Fibroblast of villous mesenchyme (primary cell): Measurements from ENCODE around the gene MAOA. TPM values are rescaled to one million over a fixed set of nuclear protein-coding genes. Genes with fewer than 3 reads are reported as not detected.

Experiments used
- DNase-seq: peaks from one replicate; pipeline ENCODE4 v3.0.0-alpha.2; 2010; ENCODE audit warnings: low read depth
- H3K4me3 ChIP-seq: 2 replicates; pipeline ENCODE4 v1.5.1; 2011; ENCODE audit warnings: low read depth, mild to moderate bottlenecking, low read length
- CTCF ChIP-seq: IDR thresholded peaks from 2 replicates; pipeline ENCODE4 v1.5.1; 2012; ENCODE audit warnings: low read depth, mild to moderate bottlenecking, low read length; ENCODE audit not compliant: insufficient read depth
- total RNA-seq: library from RNA; depleted of rRNA; stranded (reverse); fragments of >200 nt; gene quantifications from 2 replicates; pipeline ENCODE4 v1.2.3, GENCODE V29; 2012

MAOA gene
- total RNA-seq, 1 donor: 7.8 TPM

GRCh38 chrX:43677993-43678392 lies 21.9 kb downstream of the MAOA start:
- TF ChIP-seq CTCF: no peak
- no peak overlapping the region for H3K4me3 ChIP-seq
- no peak for DNase-seq

- H3K4me3 ChIP-seq: no peak overlapping the region
- no peak for TF ChIP-seq CTCF
- DNase-seq: no peak
These were observed 23.0 kb downstream of the MAOA start for GRCh38 chrX:43679058-43679457.

- TF ChIP-seq CTCF: no peak
- no peak overlapping the region for H3K4me3 ChIP-seq
- DNase-seq: peak; percentile 77
These were observed 23.7 kb downstream of the MAOA start for GRCh38 chrX:43679778-43680177.

GRCh38 chrX:43682726-43683125 lies 26.6 kb downstream of the MAOA start:
- TF ChIP-seq CTCF: no peak

GRCh38 chrX:43685221-43685620 lies 29.1 kb downstream of the MAOA start:
- TF ChIP-seq CTCF: no peak
- DNase-seq: no peak
- no peak overlapping the region for H3K4me3 ChIP-seq

More at GRCh38 chrX:43682726-43683125, 26.6 kb downstream of the MAOA start:
- DNase-seq: no peak
- H3K4me3 ChIP-seq: no peak overlapping the region

- peak; percentile 33 for DNase-seq
- no peak overlapping the region for H3K4me3 ChIP-seq
- no peak for TF ChIP-seq CTCF
These were observed 32.5 kb downstream of the MAOA start for GRCh38 chrX:43688586-43688985.

- no peak for TF ChIP-seq CTCF
- peak; percentile 64 for DNase-seq
- no peak overlapping the region for H3K4me3 ChIP-seq
These were observed 37.7 kb downstream of the MAOA start for GRCh38 chrX:43693602-43694406.
